ENCODE data around the gene GABRG3.

- no peak for TF ChIP-seq ZNF274 (IDR thresholded peaks at IDR 0.05; ENCODE audit: low read length)
- TF ChIP-seq ZNF274 (tag by site-specific recombination; IDR thresholded peaks at IDR 0.05; ENCODE audit: borderline replicate concordance) = no peak
- no peak for TF ChIP-seq ZNF704 (tag by site-specific recombination; IDR thresholded peaks at IDR 0.05)
Observed at GRCh38 chr15:27563765-27564370, 592.9 kb downstream of the GABRG3 start.
